Activated B cell treated with CpG ODN at 0.5 μM for 24 hours (primary cell): ENCODE measurements around the gene SLC13A2. TPM values are rescaled to one million over a fixed set of nuclear protein-coding genes. Genes with fewer than 3 reads are reported as not detected.
"Not testable (repeated sequence)": the region's sequence is repeated elsewhere in the genome, so short reads cannot be mapped to it uniquely, and the experiment has no call there.

Source experiments
- ATAC-seq: fragments of 200-7000 bp; cut with Tn5 transposase; one replicate; pipeline ENCODE4 v1.10.0; 2021; ENCODE audit warnings: low read depth, mild to moderate bottlenecking, moderate library complexity
- CTCF ChIA-PET: fragments of 350-600 bp; sonication (Branson Sonifier 250); formaldehyde crosslinking; loops from one replicate; lab custom pipeline; 2021; ENCODE audit warnings: antibody characterized with exemption; lab: Charles Lee
- POLR2A ChIA-PET: fragments of 350-600 bp; sonication (Branson Sonifier 250); formaldehyde crosslinking; loops from one replicate; lab custom pipeline; 2021; ENCODE audit warnings: antibody characterized with exemption; lab: Charles Lee
- DNase-seq: peaks from one replicate; pipeline ENCODE4 v3.0.0; 2022
- H3K27ac Mint-ChIP-seq: one replicate; pipeline ENCODE4 v1.8.0; 2020; ENCODE audit warnings: mixed read lengths
- H3K27me3 Mint-ChIP-seq: one replicate; pipeline ENCODE4 v1.8.0; 2021; ENCODE audit warnings: mixed read lengths
- H3K36me3 Mint-ChIP-seq: one replicate; pipeline ENCODE4 v1.8.0; 2021; ENCODE audit warnings: low read depth, mixed read lengths
- H3K4me1 Mint-ChIP-seq: one replicate; pipeline ENCODE4 v1.8.0; 2021; ENCODE audit warnings: mixed read lengths
- H3K4me3 Mint-ChIP-seq: one replicate; pipeline ENCODE4 v1.8.0; 2020; ENCODE audit warnings: mild to moderate bottlenecking, mixed read lengths
- H3K9me3 Mint-ChIP-seq: one replicate; pipeline ENCODE4 v1.8.0; 2020; ENCODE audit warnings: mixed read lengths
- CTCF ChIP-seq: fragments of 200-600 bp; IDR thresholded peaks from one replicate; pipeline ENCODE4 v1.8.0; 2022; ENCODE audit warnings: antibody characterized with exemption, mild to moderate bottlenecking
- intact Hi-C: fragments of 100-400 bp; cut with micrococcal nuclease; formaldehyde crosslinking; loops from one replicate; pipeline ENCODE4 v1.15.1; 2024
- total RNA-seq: library from RNA; stranded (reverse); gene quantifications from 2 replicates; pipeline ENCODE4 v1.2.3, GENCODE V29; 2022

SLC13A2 gene
- total RNA-seq, 1 donor from 2014 or later = not detected

DNA sequence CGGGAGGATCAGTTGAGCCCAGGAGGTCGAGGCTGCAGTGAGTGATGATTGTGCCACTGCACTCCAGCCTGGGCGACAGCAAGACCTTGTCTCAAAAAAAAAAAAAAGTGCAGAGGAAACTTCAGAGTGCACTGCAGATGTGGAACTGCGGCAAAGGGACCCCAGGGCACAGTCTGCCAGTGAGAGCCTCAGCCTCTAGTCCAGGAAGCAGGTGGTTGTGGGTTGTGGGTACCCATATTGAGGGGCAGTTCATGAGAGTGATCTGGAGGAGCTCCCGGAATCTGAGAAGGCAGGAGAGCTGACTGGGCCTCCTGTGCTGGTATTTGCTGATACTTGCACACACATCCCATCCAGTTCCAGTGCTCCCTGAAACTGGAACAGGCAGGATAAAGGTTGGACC, 45.8 kb downstream of the SLC13A2 start:
- ChIA-PET CTCF (no interaction called here), POLR2A (no interaction called here)
- H3K27ac Mint-ChIP-seq = no peak overlapping the region
- H3K4me1 Mint-ChIP-seq = peaks cover 9% of the 10 kb centered on the region
- no peaks in the 10 kb centered on the region for H3K36me3 Mint-ChIP-seq
- no peak overlapping the region for H3K4me3 Mint-ChIP-seq
- DNase-seq (no peak), ATAC-seq (no peak)
- H3K9me3 Mint-ChIP-seq = no peaks in the 10 kb centered on the region
- TF ChIP-seq CTCF = no peak
- intact Hi-C loops = loop anchor here (2.0 kb wide), 1 partner anchor 18 kb away; no protein-coding TSS in a partner anchor
- H3K27me3 Mint-ChIP-seq = no peaks in the 10 kb centered on the region

- Mint-ChIP-seq H3K36me3 (no peaks in the 10 kb centered on the region), H3K4me3 (no peak overlapping the region), H3K4me1 (peaks cover 9% of the 10 kb centered on the region), H3K27me3 (no peaks in the 10 kb centered on the region), H3K9me3 (no peaks in the 10 kb centered on the region), H3K27ac (no peak overlapping the region)
- CTCF ChIA-PET = interaction anchor here (0.9 kb wide), 1 partner anchor 20 kb away, joined by 3 read pairs; no protein-coding TSS in a partner anchor
- ATAC-seq = no peak
- intact Hi-C loops = no loop called here
- no peak for DNase-seq
- no peak for TF ChIP-seq CTCF
- POLR2A ChIA-PET = no interaction called here
Measured at GRCh38 chr17:28520687-28521086, 47.2 kb downstream of the SLC13A2 start.

DNA sequence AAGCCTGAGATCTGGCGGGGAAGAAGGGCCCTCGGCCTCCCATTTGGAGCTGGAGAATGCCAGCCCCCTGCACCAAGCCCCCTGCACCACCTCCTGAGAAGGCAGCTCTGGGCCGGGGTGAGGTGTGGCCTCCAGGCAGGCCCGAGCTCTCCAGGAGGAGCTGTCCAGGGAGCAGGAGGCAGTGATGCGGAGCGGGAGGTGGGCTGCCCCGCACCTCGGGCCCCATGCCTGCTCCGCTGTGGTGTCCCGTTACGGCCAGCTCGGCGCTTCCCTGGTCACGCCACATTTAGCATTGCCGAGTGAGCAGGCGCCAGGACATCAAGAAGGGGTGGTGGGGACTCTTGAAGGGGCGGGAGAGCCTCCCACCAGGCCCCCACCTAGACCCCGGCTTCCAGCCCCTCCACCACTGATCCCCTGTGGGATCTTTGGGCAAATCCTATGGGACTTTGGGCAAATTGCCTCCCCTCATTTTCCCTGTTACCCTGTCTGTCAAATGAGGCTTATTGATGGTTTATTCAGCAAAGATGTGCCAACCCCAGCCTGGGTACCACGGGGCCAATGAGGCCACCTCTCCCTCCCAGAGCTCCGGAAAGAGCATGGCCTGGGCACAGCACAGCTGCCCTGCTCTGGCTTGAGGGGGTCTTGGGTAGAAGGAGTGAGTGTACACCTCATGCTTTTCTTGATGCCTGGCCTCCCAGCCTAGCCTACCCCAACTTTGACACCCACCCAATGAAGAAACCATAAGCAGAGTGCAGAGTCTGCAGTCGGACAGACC, 48.1 kb downstream of the SLC13A2 start:
- H3K4me1 Mint-ChIP-seq = peaks cover 9% of the 10 kb centered on the region
- H3K4me3 Mint-ChIP-seq = no peak overlapping the region
- intact Hi-C loops = no loop called here
- H3K9me3 Mint-ChIP-seq = no peaks in the 10 kb centered on the region
- no peaks in the 10 kb centered on the region for H3K27me3 Mint-ChIP-seq
- H3K36me3 Mint-ChIP-seq = no peaks in the 10 kb centered on the region
- H3K27ac Mint-ChIP-seq = no peak overlapping the region
- no peak for TF ChIP-seq CTCF
- POLR2A ChIA-PET = no interaction called here
- CTCF ChIA-PET = interaction anchor here (0.7 to 0.9 kb wide), 2 partner anchors 10 to 19 kb away, joined by 3 read pairs; no protein-coding TSS in a partner anchor
- no peak for ATAC-seq
- no peak for DNase-seq

DNA sequence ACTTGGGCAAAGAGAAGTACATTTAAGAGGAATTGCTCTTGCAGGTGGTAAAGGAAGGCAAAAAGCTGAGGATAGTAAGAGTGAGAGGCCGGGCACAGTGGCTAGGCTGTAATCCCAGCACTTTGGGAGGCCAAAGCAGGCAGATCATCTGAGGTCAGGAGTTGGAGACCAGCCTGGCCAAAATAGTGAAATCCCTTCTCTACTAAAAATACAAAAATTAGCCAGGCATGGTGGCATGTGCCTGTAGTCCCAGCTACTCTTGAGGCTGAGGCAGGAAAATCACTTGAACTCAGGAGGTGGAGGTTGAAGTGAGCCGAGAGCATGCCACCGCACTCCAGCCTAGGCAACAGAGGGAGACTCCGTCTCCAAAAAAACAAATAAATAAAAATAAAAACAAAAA, 48.8 kb downstream of the SLC13A2 start:
- DNase-seq, H3K4me3 Mint-ChIP-seq, H3K4me1 Mint-ChIP-seq, H3K27me3 Mint-ChIP-seq, H3K9me3 Mint-ChIP-seq, POLR2A ChIA-PET, H3K27ac Mint-ChIP-seq, ATAC-seq, H3K36me3 Mint-ChIP-seq, intact Hi-C loops: not testable (repeated sequence)
- CTCF ChIA-PET = interaction anchor here (0.7 kb wide), 1 partner anchor 10 kb away, joined by 3 read pairs; no protein-coding TSS in a partner anchor

DNA sequence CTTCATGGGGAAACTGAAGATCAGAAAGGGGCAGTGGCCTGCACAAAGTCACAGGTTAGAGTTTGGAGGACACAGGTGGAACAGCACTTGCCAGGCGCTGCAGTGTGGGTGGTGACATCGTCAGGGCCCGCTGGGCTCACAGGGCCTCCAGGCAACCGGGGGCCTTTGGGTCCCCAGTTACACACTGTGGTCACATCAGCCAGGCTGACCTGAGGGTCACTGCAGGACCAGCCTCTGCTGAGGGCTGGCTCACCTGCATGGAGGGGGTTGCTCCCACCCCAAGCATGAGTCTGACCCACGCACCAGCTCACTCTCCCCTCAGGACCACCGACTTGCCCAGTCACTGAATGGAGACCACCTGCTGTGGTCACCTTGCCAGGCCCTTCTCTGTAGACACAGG, 49.7 kb downstream of the SLC13A2 start:
- H3K4me3 Mint-ChIP-seq = no peak overlapping the region
- ATAC-seq = no peak
- H3K9me3 Mint-ChIP-seq = no peaks in the 10 kb centered on the region
- DNase-seq = no peak
- intact Hi-C loops = no loop called here
- H3K4me1 Mint-ChIP-seq = peaks cover 7% of the 10 kb centered on the region
- ChIA-PET POLR2A (no interaction called here), CTCF (no interaction called here)
- no peak overlapping the region for H3K27ac Mint-ChIP-seq
- H3K36me3 Mint-ChIP-seq = no peaks in the 10 kb centered on the region
- TF ChIP-seq CTCF = no peak
- H3K27me3 Mint-ChIP-seq = no peaks in the 10 kb centered on the region
